ENCODE data around the gene PLXDC1. TPM values are rescaled to one million over a fixed set of nuclear protein-coding genes. Genes with fewer than 3 reads are reported as not detected.

Gene PLXDC1
- total and polyA plus RNA-seq, 2 experiments from 2014 or later = 0.28 to 0.91 TPM

GRCh38 chr17:39100530-39100929 is 50.9 kb downstream of the PLXDC1 start (continued):
- TF ChIP-seq ZNF462 (CRISPR knock-in tag; IDR thresholded peaks at IDR 0.05) (no peak), EZH2 (IDR thresholded peaks at IDR 0.05; ENCODE audit: low read depth, unreplicated experiment) (no peak), EZH2phosphoT487 (IDR thresholded peaks at IDR 0.05; ENCODE audit: unreplicated experiment) (no peak), STAT1 (IDR thresholded peaks at IDR 0.05; ENCODE audit: unreplicated experiment) (no peak), CREB1 (CRISPR knock-in tag; IDR thresholded peaks at IDR 0.05; ENCODE audit: low read depth) (no peak), ZNF331 (CRISPR knock-in tag; IDR thresholded peaks at IDR 0.05; ENCODE audit: low read depth) (no peak), NANOG (IDR thresholded peaks at IDR 0.05; ENCODE audit: borderline replicate concordance) (no peak)

DNA sequence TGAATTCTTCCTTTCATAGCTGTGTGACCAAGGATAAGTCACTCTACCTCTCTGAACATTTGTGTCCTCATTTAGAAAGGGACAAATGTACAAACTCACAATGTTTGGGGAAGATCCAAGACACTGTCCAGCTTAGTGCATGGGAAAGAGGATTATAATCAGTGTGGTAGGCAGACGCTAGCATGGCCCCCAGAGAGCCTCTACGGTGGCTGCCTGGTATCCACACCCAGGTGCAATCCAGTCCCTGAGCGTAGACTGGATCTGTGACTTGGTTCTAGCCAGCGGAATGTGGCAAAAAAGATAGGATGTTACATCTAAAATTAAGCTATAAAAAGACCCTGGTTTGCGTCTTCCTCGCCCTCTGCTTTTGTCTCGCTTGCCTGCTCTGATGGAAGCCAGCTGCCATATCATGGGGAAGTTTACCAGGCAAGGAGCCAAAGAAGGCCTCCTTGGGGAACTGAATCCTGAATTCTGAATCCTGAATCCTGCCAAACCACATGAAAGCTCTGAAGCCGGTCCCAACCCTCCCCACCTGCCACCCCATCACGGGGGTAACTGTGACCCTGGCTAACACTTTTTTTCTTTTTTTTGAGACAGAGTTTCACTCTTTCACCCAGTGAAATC is 51.7 kb downstream of the PLXDC1 start:
- Histone ChIP-seq H3K27ac (ENCODE audit: low read depth) (no peak overlapping the region), H3K36me3 (ENCODE audit: insufficient read depth) (no peaks in the 10 kb centered on the region), H3F3A (replicated peaks; ENCODE audit: low read depth) (no peaks in the 10 kb centered on the region), H3K79me2 (replicated peaks; ENCODE audit: insufficient read depth) (no peaks in the 10 kb centered on the region), H3K27me3 (ENCODE audit: insufficient read depth) (no peaks in the 10 kb centered on the region), H3K4me2 (no peak overlapping the region), H3K4me1 (ENCODE audit: insufficient read depth) (no peaks in the 10 kb centered on the region), H3K9me2 (ENCODE audit: insufficient read depth) (no peaks in the 10 kb centered on the region), H2AFZ (no peak overlapping the region), H4K20me1 (replicated peaks; ENCODE audit: insufficient read depth) (no peaks in the 10 kb centered on the region), H3K4me3 (no peak overlapping the region)
- Mint-ChIP-seq H3K4me3 (no peak overlapping the region), H3K27me3 (ENCODE audit: insufficient read depth, low read depth, poor library complexity) (peaks cover 6% of the 10 kb centered on the region), H3K27ac (no peak overlapping the region), H3K9me3 (no peaks in the 10 kb centered on the region), H3K4me1 (peaks cover 17% of the 10 kb centered on the region), H3K36me3 (ENCODE audit: low read depth) (no peaks in the 10 kb centered on the region)
- no peak for DNase-seq (ENCODE audit: low spot score)
- ATAC-seq = no peak
- TF ChIP-seq POLR2AphosphoS5 (IDR thresholded peaks at IDR 0.05; ENCODE audit: low read depth) = no peak
- TF ChIP-seq ZNF331 (CRISPR knock-in tag; IDR thresholded peaks at IDR 0.05; ENCODE audit: low read depth) = no peak
- TF ChIP-seq, protein P1, sequence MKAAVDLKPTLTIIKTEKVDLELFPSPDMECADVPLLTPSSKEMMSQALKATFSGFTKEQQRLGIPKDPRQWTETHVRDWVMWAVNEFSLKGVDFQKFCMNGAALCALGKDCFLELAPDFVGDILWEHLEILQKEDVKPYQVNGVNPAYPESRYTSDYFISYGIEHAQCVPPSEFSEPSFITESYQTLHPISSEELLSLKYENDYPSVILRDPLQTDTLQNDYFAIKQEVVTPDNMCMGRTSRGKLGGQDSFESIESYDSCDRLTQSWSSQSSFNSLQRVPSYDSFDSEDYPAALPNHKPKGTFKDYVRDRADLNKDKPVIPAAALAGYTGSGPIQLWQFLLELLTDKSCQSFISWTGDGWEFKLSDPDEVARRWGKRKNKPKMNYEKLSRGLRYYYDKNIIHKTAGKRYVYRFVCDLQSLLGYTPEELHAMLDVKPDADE (IDR thresholded peaks at IDR 0.05) = no peak
- TF ChIP-seq CREB1 (CRISPR knock-in tag; IDR thresholded peaks at IDR 0.05; ENCODE audit: low read depth) = no peak
- no peak for TF ChIP-seq NANOG (IDR thresholded peaks at IDR 0.05; ENCODE audit: borderline replicate concordance)
- TF ChIP-seq JUNB (IDR thresholded peaks at IDR 0.05; ENCODE audit: unreplicated experiment) = no peak
- TF ChIP-seq STAT1 (IDR thresholded peaks at IDR 0.05; ENCODE audit: unreplicated experiment) = no peak
- TF ChIP-seq, protein P2, sequence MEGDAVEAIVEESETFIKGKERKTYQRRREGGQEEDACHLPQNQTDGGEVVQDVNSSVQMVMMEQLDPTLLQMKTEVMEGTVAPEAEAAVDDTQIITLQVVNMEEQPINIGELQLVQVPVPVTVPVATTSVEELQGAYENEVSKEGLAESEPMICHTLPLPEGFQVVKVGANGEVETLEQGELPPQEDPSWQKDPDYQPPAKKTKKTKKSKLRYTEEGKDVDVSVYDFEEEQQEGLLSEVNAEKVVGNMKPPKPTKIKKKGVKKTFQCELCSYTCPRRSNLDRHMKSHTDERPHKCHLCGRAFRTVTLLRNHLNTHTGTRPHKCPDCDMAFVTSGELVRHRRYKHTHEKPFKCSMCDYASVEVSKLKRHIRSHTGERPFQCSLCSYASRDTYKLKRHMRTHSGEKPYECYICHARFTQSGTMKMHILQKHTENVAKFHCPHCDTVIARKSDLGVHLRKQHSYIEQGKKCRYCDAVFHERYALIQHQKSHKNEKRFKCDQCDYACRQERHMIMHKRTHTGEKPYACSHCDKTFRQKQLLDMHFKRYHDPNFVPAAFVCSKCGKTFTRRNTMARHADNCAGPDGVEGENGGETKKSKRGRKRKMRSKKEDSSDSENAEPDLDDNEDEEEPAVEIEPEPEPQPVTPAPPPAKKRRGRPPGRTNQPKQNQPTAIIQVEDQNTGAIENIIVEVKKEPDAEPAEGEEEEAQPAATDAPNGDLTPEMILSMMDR (conservative IDR thresholded peaks at IDR 0.05; ENCODE audit: low read depth in 2 of 2) = no peak
- TF ChIP-seq EZH2 (IDR thresholded peaks at IDR 0.05; ENCODE audit: low read depth, unreplicated experiment) = no peak
- no peak for TF ChIP-seq ZNF114 (CRISPR knock-in tag; IDR thresholded peaks at IDR 0.05)
